Measurements from ENCODE around the gene CDO1.

The CDO1 gene

DNA sequence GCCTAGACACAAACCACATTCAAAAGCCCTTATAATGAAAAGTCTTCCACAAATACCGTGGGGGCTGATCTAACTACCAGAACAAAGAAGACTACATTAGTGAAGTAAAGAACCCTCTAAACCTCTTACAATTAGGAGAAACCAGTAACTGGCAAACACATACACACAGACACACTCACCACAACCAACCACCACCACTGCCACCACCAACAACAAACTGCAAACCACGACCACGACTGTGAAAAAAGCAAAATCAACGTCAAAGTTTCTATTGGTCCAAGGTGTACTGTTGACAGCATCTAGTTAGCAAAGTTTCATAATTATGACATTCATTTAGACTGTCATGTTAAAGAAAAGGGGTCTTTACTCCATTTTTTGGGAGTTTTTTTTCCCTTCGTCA, 2.7 kb downstream of the CDO1 start:
- H4K8ac ChIP-seq (ENCODE audit: low read length) = no peak overlapping the region
- no peak overlapping the region for H3K9ac ChIP-seq (ENCODE audit: low read length)
- H3K23ac ChIP-seq (ENCODE audit: low read length in 2 of 2) = no peak overlapping the region
- no peak overlapping the region for H2BK5ac ChIP-seq (ENCODE audit: low read depth, low read length, poor library complexity, severe bottlenecking)
- no peak overlapping the region for H4K91ac ChIP-seq (ENCODE audit: low read length)
- H3K4me3 ChIP-seq (ENCODE audit: insufficient read depth in 1 of 2, low read depth in 1 of 2, low read length in 2 of 2) = no peak overlapping the region
- peaks cover 14% of the 10 kb centered on the region for H3K4me1 ChIP-seq (ENCODE audit: control insufficient read depth, insufficient read depth, low read depth, low read length)
- no peak for DNase-seq
- no peaks in the 10 kb centered on the region for H3K79me1 ChIP-seq (replicated peaks; ENCODE audit: low read length, poor library complexity, severe bottlenecking)
- H3K18ac ChIP-seq (ENCODE audit: low read depth in 1 of 2, low read length in 2 of 2) = no peak overlapping the region
- 96% methylated on average over 4 of the region's 5 CpGs for WGBS
- no peak overlapping the region for H3K4me2 ChIP-seq (ENCODE audit: low read length, poor library complexity, severe bottlenecking)
- H2BK120ac ChIP-seq (ENCODE audit: low read depth, low read length) = no peak overlapping the region
- H3K14ac ChIP-seq (ENCODE audit: low read length in 2 of 2) = no peak overlapping the region
- H3K9me3 ChIP-seq (ENCODE audit: control insufficient read depth, low read length) = no peaks in the 10 kb centered on the region
- no peak overlapping the region for H2AK5ac ChIP-seq (ENCODE audit: low read length, severe bottlenecking)
- H3K27me3 ChIP-seq (ENCODE audit: control insufficient read depth in 1 of 2, insufficient read depth in 1 of 2, low read length in 2 of 2) = peaks cover 21 to 39% of the 10 kb centered on the region in 2 experiments
- H2BK15ac ChIP-seq (ENCODE audit: low read depth, poor library complexity, severe bottlenecking) = no peak overlapping the region
- no peak overlapping the region for H3K4ac ChIP-seq (ENCODE audit: low read depth in 1 of 2, low read length in 2 of 2)
- H3K27ac ChIP-seq (ENCODE audit: low read length, poor library complexity, severe bottlenecking) = no peak overlapping the region
- no peak overlapping the region for H2AFZ ChIP-seq (ENCODE audit: low read depth, low read length)
- H3K36me3 ChIP-seq (ENCODE audit: control insufficient read depth in 1 of 2, insufficient read depth in 2 of 2, low read depth in 1 of 2, low read length in 2 of 2) = no peaks in the 10 kb centered on the region
- H2BK12ac ChIP-seq (ENCODE audit: low read length in 2 of 2) = no peak overlapping the region

DNA sequence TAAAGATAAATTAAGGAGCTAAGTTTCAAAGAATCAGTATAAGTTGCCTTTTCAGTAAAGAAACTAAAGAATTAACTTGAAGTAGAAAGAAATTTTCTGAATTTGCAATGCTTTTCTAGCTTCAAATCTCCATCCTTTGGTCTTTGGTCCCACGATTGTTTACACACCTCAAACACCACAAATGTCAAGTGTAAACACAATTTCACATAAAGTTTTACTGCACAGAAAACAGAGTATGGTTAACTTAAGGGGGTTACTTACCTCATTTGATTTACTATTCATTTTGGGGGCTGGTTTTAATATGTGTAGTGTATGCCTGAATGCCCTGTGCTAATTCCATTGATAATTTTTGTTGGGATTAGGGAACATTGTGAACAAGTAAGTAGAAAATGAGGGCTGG, 4.1 kb downstream of the CDO1 start:
- Histone ChIP-seq H3K9ac (ENCODE audit: low read length) (no peak overlapping the region), H3K36me3 (ENCODE audit: control insufficient read depth in 1 of 2, insufficient read depth in 2 of 2, low read depth in 1 of 2, low read length in 2 of 2) (no peaks in the 10 kb centered on the region), H2AK5ac (ENCODE audit: low read length, severe bottlenecking) (no peak overlapping the region), H2BK15ac (ENCODE audit: low read depth, poor library complexity, severe bottlenecking) (no peak overlapping the region), H3K27me3 (ENCODE audit: control insufficient read depth in 1 of 2, insufficient read depth in 1 of 2, low read length in 2 of 2) (peaks cover 21 to 35% of the 10 kb centered on the region in 2 experiments), H3K9me3 (ENCODE audit: control insufficient read depth, low read length) (no peaks in the 10 kb centered on the region), H4K91ac (ENCODE audit: low read length) (no peak overlapping the region), H3K14ac (ENCODE audit: low read length in 2 of 2) (no peak overlapping the region), H3K4me1 (ENCODE audit: control insufficient read depth, insufficient read depth, low read depth, low read length) (peaks cover 14% of the 10 kb centered on the region), H2BK120ac (ENCODE audit: low read depth, low read length) (no peak overlapping the region), H2BK12ac (ENCODE audit: low read length in 2 of 2) (no peak overlapping the region), H3K18ac (ENCODE audit: low read depth in 1 of 2, low read length in 2 of 2) (no peak overlapping the region), H3K23ac (ENCODE audit: low read length in 2 of 2) (no peak overlapping the region), H3K79me1 (replicated peaks; ENCODE audit: low read length, poor library complexity, severe bottlenecking) (no peaks in the 10 kb centered on the region), H2AFZ (ENCODE audit: low read depth, low read length) (no peak overlapping the region), H3K27ac (ENCODE audit: low read length, poor library complexity, severe bottlenecking) (no peak overlapping the region), H3K4me2 (ENCODE audit: low read length, poor library complexity, severe bottlenecking) (no peak overlapping the region), H3K4ac (ENCODE audit: low read depth in 1 of 2, low read length in 2 of 2) (no peak overlapping the region), H2BK5ac (ENCODE audit: low read depth, low read length, poor library complexity, severe bottlenecking) (no peak overlapping the region), H4K8ac (ENCODE audit: low read length) (no peak overlapping the region), H3K4me3 (ENCODE audit: insufficient read depth in 1 of 2, low read depth in 1 of 2, low read length in 2 of 2) (no peak overlapping the region)
- DNase-seq = no peak
- no CpG with 5 or more reads among the region's 1 CpG for WGBS

DNA sequence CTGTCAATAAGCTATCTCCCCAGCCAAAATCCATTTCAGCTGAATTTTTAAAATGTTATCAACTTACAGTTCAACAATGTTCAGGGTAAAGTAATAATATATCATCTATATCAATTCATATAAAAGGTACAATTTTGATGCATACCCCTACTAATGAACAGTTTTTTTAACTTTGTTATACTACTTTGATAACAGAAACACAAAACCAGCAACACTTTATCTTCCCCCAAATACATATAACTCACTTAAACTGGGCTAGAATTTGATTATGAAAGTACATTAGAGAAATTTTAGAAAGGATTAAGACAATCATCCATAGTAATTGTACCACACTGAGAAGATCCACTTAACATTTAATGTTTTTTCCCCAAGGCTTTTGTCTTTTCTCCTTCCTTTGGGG, 5.1 kb downstream of the CDO1 start:
- Histone ChIP-seq H3K79me1 (replicated peaks; ENCODE audit: low read length, poor library complexity, severe bottlenecking) (no peaks in the 10 kb centered on the region), H3K27me3 (ENCODE audit: control insufficient read depth in 1 of 2, insufficient read depth in 1 of 2, low read length in 2 of 2) (peaks cover 21 to 29% of the 10 kb centered on the region in 2 experiments), H2AK5ac (ENCODE audit: low read length, severe bottlenecking) (no peak overlapping the region), H3K27ac (ENCODE audit: low read length, poor library complexity, severe bottlenecking) (no peak overlapping the region), H3K4me2 (ENCODE audit: low read length, poor library complexity, severe bottlenecking) (no peak overlapping the region), H2BK12ac (ENCODE audit: low read length in 2 of 2) (no peak overlapping the region), H3K4me3 (ENCODE audit: insufficient read depth in 1 of 2, low read depth in 1 of 2, low read length in 2 of 2) (no peak overlapping the region), H3K14ac (ENCODE audit: low read length in 2 of 2) (no peak overlapping the region), H3K23ac (ENCODE audit: low read length in 2 of 2) (no peak overlapping the region), H4K8ac (ENCODE audit: low read length) (no peak overlapping the region), H3K4ac (ENCODE audit: low read depth in 1 of 2, low read length in 2 of 2) (no peak overlapping the region), H2BK15ac (ENCODE audit: low read depth, poor library complexity, severe bottlenecking) (no peak overlapping the region), H2BK5ac (ENCODE audit: low read depth, low read length, poor library complexity, severe bottlenecking) (no peak overlapping the region), H3K18ac (ENCODE audit: low read depth in 1 of 2, low read length in 2 of 2) (no peak overlapping the region), H3K9ac (ENCODE audit: low read length) (no peak overlapping the region), H2AFZ (ENCODE audit: low read depth, low read length) (no peak overlapping the region), H2BK120ac (ENCODE audit: low read depth, low read length) (no peak overlapping the region), H3K4me1 (ENCODE audit: control insufficient read depth, insufficient read depth, low read depth, low read length) (peaks cover 10% of the 10 kb centered on the region), H3K36me3 (ENCODE audit: control insufficient read depth in 1 of 2, insufficient read depth in 2 of 2, low read depth in 1 of 2, low read length in 2 of 2) (no peaks in the 10 kb centered on the region), H3K9me3 (ENCODE audit: control insufficient read depth, low read length) (no peaks in the 10 kb centered on the region), H4K91ac (ENCODE audit: low read length) (no peak overlapping the region)
- no peak for DNase-seq

DNA sequence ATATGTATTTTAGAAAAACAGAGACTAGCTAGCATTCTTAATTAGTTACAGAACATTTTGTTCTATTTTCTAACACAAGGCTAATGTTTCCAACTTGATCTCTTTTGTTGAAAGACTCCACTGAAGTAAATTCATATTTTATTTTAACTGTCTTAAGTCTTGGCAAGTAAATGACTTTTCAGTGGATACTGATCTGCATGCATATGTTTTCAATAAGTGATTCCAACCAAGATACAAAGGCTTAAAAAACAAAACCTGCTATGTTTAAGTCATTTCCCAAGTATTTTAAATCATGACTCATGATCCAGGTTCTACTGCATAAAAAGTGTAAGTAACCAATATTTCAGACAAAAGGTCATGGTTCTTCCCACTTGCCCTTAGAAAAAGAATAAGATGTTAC, 5.7 kb downstream of the CDO1 start:
- Histone ChIP-seq H2BK12ac (ENCODE audit: low read length in 2 of 2) (no peak overlapping the region), H3K27me3 (ENCODE audit: control insufficient read depth in 1 of 2, insufficient read depth in 1 of 2, low read length in 2 of 2) (peaks cover 21 to 23% of the 10 kb centered on the region in 2 experiments), H3K4me3 (ENCODE audit: insufficient read depth in 1 of 2, low read depth in 1 of 2, low read length in 2 of 2) (no peak overlapping the region), H3K4me1 (ENCODE audit: control insufficient read depth, insufficient read depth, low read depth, low read length) (peaks cover 4% of the 10 kb centered on the region), H3K9ac (ENCODE audit: low read length) (no peak overlapping the region), H3K27ac (ENCODE audit: low read length, poor library complexity, severe bottlenecking) (no peak overlapping the region), H3K14ac (ENCODE audit: low read length in 2 of 2) (no peak overlapping the region), H3K9me3 (ENCODE audit: control insufficient read depth, low read length) (no peaks in the 10 kb centered on the region), H3K18ac (ENCODE audit: low read depth in 1 of 2, low read length in 2 of 2) (no peak overlapping the region), H2BK5ac (ENCODE audit: low read depth, low read length, poor library complexity, severe bottlenecking) (no peak overlapping the region), H2BK120ac (ENCODE audit: low read depth, low read length) (no peak overlapping the region), H3K79me1 (replicated peaks; ENCODE audit: low read length, poor library complexity, severe bottlenecking) (no peaks in the 10 kb centered on the region), H4K8ac (ENCODE audit: low read length) (no peak overlapping the region), H3K4ac (ENCODE audit: low read depth in 1 of 2, low read length in 2 of 2) (no peak overlapping the region), H2AFZ (ENCODE audit: low read depth, low read length) (no peak overlapping the region), H4K91ac (ENCODE audit: low read length) (no peak overlapping the region), H3K23ac (ENCODE audit: low read length in 2 of 2) (no peak overlapping the region), H3K36me3 (ENCODE audit: control insufficient read depth in 1 of 2, insufficient read depth in 2 of 2, low read depth in 1 of 2, low read length in 2 of 2) (peaks cover 0 to 2% of the 10 kb centered on the region in 2 experiments), H2AK5ac (ENCODE audit: low read length, severe bottlenecking) (no peak overlapping the region), H2BK15ac (ENCODE audit: low read depth, poor library complexity, severe bottlenecking) (no peak overlapping the region), H3K4me2 (ENCODE audit: low read length, poor library complexity, severe bottlenecking) (no peak overlapping the region)
- no peak for DNase-seq

Data from mesenchymal stem cell (in vitro differentiated cells and primary cell).